ENCODE measurements around the gene SSC5D. TPM values are rescaled to one million over a fixed set of nuclear protein-coding genes. Genes with fewer than 3 reads are reported as not detected.

Gene SSC5D
- total RNA-seq, result 22.7 and 77.4 TPM in 2 replicates

DNA sequence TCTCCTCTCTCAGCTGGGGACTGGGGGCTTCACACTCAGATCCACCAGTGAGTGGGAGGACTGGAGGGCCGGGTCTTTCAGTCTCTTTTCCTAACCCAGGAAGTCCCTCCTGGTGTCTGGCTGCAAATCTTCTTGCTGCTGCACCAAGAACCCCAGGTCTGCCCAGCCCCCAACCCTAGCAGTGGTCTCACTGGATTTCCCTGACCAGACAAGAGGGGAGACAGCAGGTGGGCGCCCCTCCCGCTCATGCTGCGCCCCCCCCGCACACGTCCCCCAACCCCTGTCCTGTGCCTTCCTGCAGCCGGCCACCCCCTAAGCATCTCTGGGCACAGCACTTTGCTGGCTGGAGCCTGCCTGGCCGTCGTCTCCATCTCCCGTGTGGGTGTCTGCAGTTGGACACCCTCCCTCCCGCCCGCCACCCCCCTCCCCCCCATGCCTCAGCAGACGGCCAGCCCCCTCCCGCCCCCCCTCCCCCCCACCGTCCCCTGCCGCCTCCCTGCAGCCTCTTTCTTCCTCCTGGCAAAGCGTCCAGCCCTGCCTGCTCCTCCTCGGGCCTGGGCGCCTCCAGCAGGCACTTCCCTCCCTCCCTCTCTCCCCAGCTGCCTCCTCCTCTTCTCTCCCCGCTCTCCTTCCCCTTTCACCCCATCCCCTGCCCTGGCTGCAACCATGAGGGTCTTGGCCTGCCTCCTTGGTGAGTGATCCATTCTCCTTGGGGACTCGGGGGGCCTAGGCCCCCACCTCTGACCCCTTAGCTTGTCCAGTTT is at the start of gene SSC5D:
Gene SSC5D (plus strand): TSS at position 513 of the 764 bp plus-strand sequence. CDS start 154 bp downstream, at position 667.
- peaks cover 52% of the 10 kb centered on the region for H3K4me1 ChIP-seq (ENCODE audit: insufficient read depth, low read length)
- peak; percentile 98 for DNase-seq (ENCODE audit: insufficient read length, low spot score, missing footprints)

DNA sequence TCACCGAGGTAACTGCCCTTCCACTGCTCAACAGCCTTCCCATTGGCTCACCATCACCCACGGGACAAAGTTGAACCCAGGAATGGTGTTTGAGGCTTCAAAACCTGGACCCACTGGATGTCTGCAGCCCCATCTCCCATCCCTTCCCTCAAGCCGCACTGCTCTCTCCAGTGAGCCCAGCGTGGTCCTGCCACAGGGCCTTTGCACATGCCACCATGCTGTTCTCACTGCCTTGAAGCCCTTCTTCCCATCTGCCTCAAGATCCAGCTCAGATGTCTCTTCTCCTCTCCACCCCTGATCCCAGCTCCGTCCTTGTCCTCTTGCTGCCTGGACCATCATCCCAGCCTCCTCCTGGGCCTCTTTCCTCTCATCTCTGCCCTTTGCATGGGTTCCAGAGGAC is 49.2 kb upstream of the SSC5D start:
- Histone ChIP-seq H3K4me3 (ENCODE audit: insufficient read depth, low read length) (no peak overlapping the region), H2AFZ (ENCODE audit: low read length) (no peak overlapping the region), H3K79me2 (ENCODE audit: insufficient read depth, low read length) (no peaks in the 10 kb centered on the region), H3K36me3 (ENCODE audit: insufficient read depth, low read length) (no peaks in the 10 kb centered on the region), H4K20me1 (ENCODE audit: insufficient read depth, low read length) (no peaks in the 10 kb centered on the region), H3K4me1 (ENCODE audit: insufficient read depth, low read length) (no peaks in the 10 kb centered on the region), H3K27me3 (ENCODE audit: insufficient read depth, low read length) (peaks cover 37% of the 10 kb centered on the region), H3K4me2 (ENCODE audit: insufficient read depth, low read length) (no peak overlapping the region), H3K9me3 (ENCODE audit: low read depth, low read length) (no peaks in the 10 kb centered on the region), H3K27ac (ENCODE audit: low read depth, low read length) (no peak overlapping the region)
- TF ChIP-seq, protein P1, sequence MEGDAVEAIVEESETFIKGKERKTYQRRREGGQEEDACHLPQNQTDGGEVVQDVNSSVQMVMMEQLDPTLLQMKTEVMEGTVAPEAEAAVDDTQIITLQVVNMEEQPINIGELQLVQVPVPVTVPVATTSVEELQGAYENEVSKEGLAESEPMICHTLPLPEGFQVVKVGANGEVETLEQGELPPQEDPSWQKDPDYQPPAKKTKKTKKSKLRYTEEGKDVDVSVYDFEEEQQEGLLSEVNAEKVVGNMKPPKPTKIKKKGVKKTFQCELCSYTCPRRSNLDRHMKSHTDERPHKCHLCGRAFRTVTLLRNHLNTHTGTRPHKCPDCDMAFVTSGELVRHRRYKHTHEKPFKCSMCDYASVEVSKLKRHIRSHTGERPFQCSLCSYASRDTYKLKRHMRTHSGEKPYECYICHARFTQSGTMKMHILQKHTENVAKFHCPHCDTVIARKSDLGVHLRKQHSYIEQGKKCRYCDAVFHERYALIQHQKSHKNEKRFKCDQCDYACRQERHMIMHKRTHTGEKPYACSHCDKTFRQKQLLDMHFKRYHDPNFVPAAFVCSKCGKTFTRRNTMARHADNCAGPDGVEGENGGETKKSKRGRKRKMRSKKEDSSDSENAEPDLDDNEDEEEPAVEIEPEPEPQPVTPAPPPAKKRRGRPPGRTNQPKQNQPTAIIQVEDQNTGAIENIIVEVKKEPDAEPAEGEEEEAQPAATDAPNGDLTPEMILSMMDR (IDR thresholded peaks at IDR 0.05; ENCODE audit: extremely low read depth, low read depth, low read length), result no peak
- DNase-seq (ENCODE audit: insufficient read length, low spot score, missing footprints), result peak; percentile 43

More for the DNA sequence above, at the start of gene SSC5D:
- Histone ChIP-seq H3K9me3 (ENCODE audit: low read depth, low read length) (no peaks in the 10 kb centered on the region), H2AFZ (ENCODE audit: low read length) (peak within 1 kb of the TSS; percentile 56), H4K20me1 (ENCODE audit: insufficient read depth, low read length) (no peaks in the 10 kb centered on the region), H3K4me3 (ENCODE audit: insufficient read depth, low read length) (peak within 1 kb of the TSS; percentile 64), H3K4me2 (ENCODE audit: insufficient read depth, low read length) (peak within 1 kb of the TSS; percentile 83), H3K27ac (ENCODE audit: low read depth, low read length) (peak within 1 kb of the TSS; percentile 99), H3K36me3 (ENCODE audit: insufficient read depth, low read length) (no peaks in the 10 kb centered on the region), H3K79me2 (ENCODE audit: insufficient read depth, low read length) (peaks cover 19% of the 10 kb centered on the region), H3K27me3 (ENCODE audit: insufficient read depth, low read length) (no peaks in the 10 kb centered on the region)
- TF ChIP-seq, protein P1 (IDR thresholded peaks at IDR 0.05; ENCODE audit: extremely low read depth, low read depth, low read length), result no peak

DNA sequence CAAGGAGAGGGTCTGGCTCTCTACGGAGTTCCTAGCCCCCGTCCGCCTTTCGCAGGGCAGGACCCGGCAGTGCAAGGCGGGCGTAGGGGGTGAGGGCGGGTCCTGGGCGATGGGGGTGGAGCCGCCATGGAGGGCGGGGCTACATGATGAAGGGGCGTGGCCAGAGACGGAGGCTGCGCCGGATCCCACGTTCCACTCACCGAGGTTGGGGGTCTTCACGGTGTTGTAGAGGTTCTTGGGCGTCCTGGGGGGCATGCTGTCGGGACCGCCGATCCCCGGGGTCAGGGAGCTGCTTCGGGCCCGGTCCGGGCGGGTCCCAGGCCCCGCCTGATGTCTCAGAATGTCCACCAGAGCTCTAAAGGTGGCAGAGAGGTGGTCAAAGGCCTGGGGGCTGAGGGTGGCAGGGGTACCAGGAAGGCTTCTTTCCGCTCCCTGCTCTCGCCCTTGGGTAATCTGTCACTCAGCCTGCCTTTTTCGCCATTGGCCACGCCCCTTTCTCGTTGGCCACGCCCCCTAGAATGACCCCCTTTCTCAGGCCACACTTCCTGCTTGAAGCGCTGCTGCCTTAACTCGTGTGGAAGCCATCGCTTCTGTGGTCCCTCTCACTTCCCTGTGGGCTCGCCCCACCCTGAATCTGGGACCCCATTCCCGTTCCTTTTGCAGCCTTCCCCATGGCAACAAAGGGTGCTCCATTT is 47.7 kb upstream of the SSC5D start:
- TF ChIP-seq, protein P1 (IDR thresholded peaks at IDR 0.05; ENCODE audit: extremely low read depth, low read depth, low read length), result no peak
- H2AFZ ChIP-seq (ENCODE audit: low read length), result no peak overlapping the region
- no peak overlapping the region for H3K4me2 ChIP-seq (ENCODE audit: insufficient read depth, low read length)
- H3K27me3 ChIP-seq (ENCODE audit: insufficient read depth, low read length), result peaks cover 52% of the 10 kb centered on the region
- H3K4me1 ChIP-seq (ENCODE audit: insufficient read depth, low read length), result no peaks in the 10 kb centered on the region
- no peaks in the 10 kb centered on the region for H3K9me3 ChIP-seq (ENCODE audit: low read depth, low read length)
- DNase-seq (ENCODE audit: insufficient read length, low spot score, missing footprints), result peak; percentile 92
- H3K36me3 ChIP-seq (ENCODE audit: insufficient read depth, low read length), result no peaks in the 10 kb centered on the region
- no peak overlapping the region for H3K27ac ChIP-seq (ENCODE audit: low read depth, low read length)
- H3K79me2 ChIP-seq (ENCODE audit: insufficient read depth, low read length), result no peaks in the 10 kb centered on the region
- no peak overlapping the region for H3K4me3 ChIP-seq (ENCODE audit: insufficient read depth, low read length)
- H4K20me1 ChIP-seq (ENCODE audit: insufficient read depth, low read length), result no peaks in the 10 kb centered on the region

DNA sequence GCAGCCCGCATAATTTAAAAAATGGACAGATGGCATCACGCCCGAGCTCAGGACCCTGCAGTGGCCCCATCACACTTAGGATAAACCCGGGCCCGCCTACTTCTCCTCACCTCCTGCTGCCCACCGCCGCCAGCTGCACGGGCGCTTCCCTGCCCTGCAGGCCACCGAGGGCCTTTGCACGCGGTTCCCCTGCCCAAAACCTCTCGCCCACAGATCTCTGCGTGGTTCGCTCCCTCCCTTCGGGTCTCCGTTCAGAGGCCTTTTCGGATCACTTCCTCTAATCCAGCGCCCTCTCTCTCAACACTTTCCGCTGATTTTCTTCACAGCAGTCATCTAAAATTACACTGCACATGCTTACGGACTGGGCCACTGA is 46.9 kb upstream of the SSC5D start:
- no peaks in the 10 kb centered on the region for H3K4me1 ChIP-seq (ENCODE audit: insufficient read depth, low read length)
- no peak overlapping the region for H3K27ac ChIP-seq (ENCODE audit: low read depth, low read length)
- no peak overlapping the region for H3K4me3 ChIP-seq (ENCODE audit: insufficient read depth, low read length)
- DNase-seq (ENCODE audit: insufficient read length, low spot score, missing footprints), result peak; percentile 73
- no peaks in the 10 kb centered on the region for H3K79me2 ChIP-seq (ENCODE audit: insufficient read depth, low read length)
- H4K20me1 ChIP-seq (ENCODE audit: insufficient read depth, low read length), result no peaks in the 10 kb centered on the region
- peaks cover 56% of the 10 kb centered on the region for H3K27me3 ChIP-seq (ENCODE audit: insufficient read depth, low read length)
- no peak overlapping the region for H2AFZ ChIP-seq (ENCODE audit: low read length)
- TF ChIP-seq, protein P1 (IDR thresholded peaks at IDR 0.05; ENCODE audit: extremely low read depth, low read depth, low read length), result no peak
- H3K9me3 ChIP-seq (ENCODE audit: low read depth, low read length), result no peaks in the 10 kb centered on the region
- no peak overlapping the region for H3K4me2 ChIP-seq (ENCODE audit: insufficient read depth, low read length)
- H3K36me3 ChIP-seq (ENCODE audit: insufficient read depth, low read length), result no peaks in the 10 kb centered on the region

Data from osteoblast (primary cell).